HEK293 (cell line): ENCODE data around the gene ALDH9A1.

Experiments used
- CTCF ChIA-PET: fragments of 350-600 bp; formaldehyde crosslinking; extraction: SDS; loops from one replicate; lab custom pipeline; 2021; ENCODE audit warnings: antibody characterized with exemption; lab: Yijun Ruan, JAX
- POLR2A ChIA-PET: fragments of 300-600 bp; formaldehyde crosslinking; extraction: SDS; loops from one replicate; lab custom pipeline; 2020; ENCODE audit warnings: antibody characterized with exemption, inconsistent platforms; lab: Yijun Ruan, JAX
- H3K27ac ChIP-seq: fragments of 200-500 bp; sonication (Bioruptor generic); 2 replicates; pipeline ENCODE4 v1.5.1; 2014; ENCODE audit warnings: low read depth, low read length, control low read depth, inconsistent platforms; ENCODE audit errors: extremely low read depth
- H3K36me3 ChIP-seq, 2 experiments: fragments of 200-500 bp in 1 of 2; sonication (Bioruptor generic) in 1 of 2; 1 replicate in 1 of 2; 2 replicates in 1 of 2; pipeline ENCODE4 v1.5.1; 2014 to 2017; ENCODE audit warnings: inconsistent platforms in 2 of 2, low read length in 2 of 2; ENCODE audit not compliant: control insufficient read depth in 2 of 2, insufficient read depth in 1 of 2
- H3K4me1 ChIP-seq: fragments of 200-500 bp; sonication (Bioruptor generic); 2 replicates; pipeline ENCODE4 v1.5.1; 2014; ENCODE audit warnings: mild to moderate bottlenecking, low read length, inconsistent platforms; ENCODE audit not compliant: control insufficient read depth, insufficient read depth
- H3K4me3 ChIP-seq: 2 replicates; pipeline ENCODE4 v1.5.1; 2011; ENCODE audit warnings: low read depth, mild to moderate bottlenecking, control low read depth, low read length, moderate library complexity
- H3K9me3 ChIP-seq: fragments of 200-500 bp; sonication (Bioruptor generic); 2 replicates; pipeline ENCODE4 v1.5.1; 2014; ENCODE audit warnings: low read depth, low read length, inconsistent platforms; ENCODE audit not compliant: control insufficient read depth, insufficient read depth
- GLIS1 ChIP-seq: fragments of 450-650 bp; formaldehyde crosslinking; IDR thresholded peaks from 2 replicates; pipeline ENCODE4 v1.5.1; 2016; ENCODE audit warnings: missing biosample characterization, missing genetic modification characterization
- HOXC10 ChIP-seq: sonication (generic); formaldehyde crosslinking; IDR thresholded peaks from 2 replicates; pipeline ENCODE4 v1.8.1; 2023; ENCODE audit warnings: mild to moderate bottlenecking, missing genetic modification reagents
- ZBTB20 ChIP-seq: fragments of 450-650 bp; formaldehyde crosslinking; IDR thresholded peaks from 2 replicates; pipeline ENCODE4 v1.5.1; 2016; ENCODE audit warnings: missing biosample characterization, missing genetic modification characterization
- ZEB2 ChIP-seq: fragments of 450-650 bp; formaldehyde crosslinking; IDR thresholded peaks from 2 replicates; pipeline ENCODE4 v1.5.1; 2016; ENCODE audit warnings: missing biosample characterization, missing genetic modification characterization
- ZFP37 ChIP-seq: fragments of 450-650 bp; formaldehyde crosslinking; IDR thresholded peaks from 2 replicates; pipeline ENCODE4 v1.5.1; 2016; ENCODE audit warnings: missing biosample characterization, missing genetic modification characterization
- ZFP69B ChIP-seq: fragments of 450-650 bp; formaldehyde crosslinking; IDR thresholded peaks from 2 replicates; pipeline ENCODE4 v1.5.1; 2016; ENCODE audit warnings: missing biosample characterization, missing genetic modification characterization
- ZNF138 ChIP-seq: fragments of 450-650 bp; formaldehyde crosslinking; IDR thresholded peaks from 2 replicates; pipeline ENCODE4 v1.5.1; 2016; ENCODE audit warnings: missing biosample characterization, missing genetic modification characterization, borderline replicate concordance
- ZNF146 ChIP-seq: fragments of 450-650 bp; formaldehyde crosslinking; IDR thresholded peaks from 2 replicates; pipeline ENCODE4 v1.5.1; 2016; ENCODE audit warnings: missing biosample characterization, missing genetic modification characterization
- ZNF174 ChIP-seq: fragments of 450-650 bp; formaldehyde crosslinking; IDR thresholded peaks from 2 replicates; pipeline ENCODE4 v1.5.0; 2017; ENCODE audit warnings: missing biosample characterization, mild to moderate bottlenecking, missing genetic modification characterization
- ZNF274 ChIP-seq, 2 experiments: fragments of 200-500 bp in 1 of 2; fragments of 450-650 bp in 1 of 2; sonication (Bioruptor generic) in 1 of 2; formaldehyde crosslinking in 1 of 2; IDR thresholded peaks; 2 replicates each; pipeline versions ENCODE4 v1.5.1 to v1.6.1; 2014 to 2016; ENCODE audit warnings: borderline replicate concordance in 1 of 2, inconsistent platforms in 1 of 2, low read length in 1 of 2, missing biosample characterization in 1 of 2, missing genetic modification characterization in 1 of 2
- ZNF514 ChIP-seq: fragments of 450-650 bp; formaldehyde crosslinking; IDR thresholded peaks from 2 replicates; pipeline ENCODE4 v1.5.1; 2016; ENCODE audit warnings: missing biosample characterization, missing genetic modification characterization
- ZNF549 ChIP-seq: fragments of 450-650 bp; IDR thresholded peaks from 2 replicates; pipeline ENCODE4 v1.5.1; 2018; ENCODE audit warnings: missing biosample characterization, missing genetic modification characterization, mild to moderate bottlenecking, inconsistent platforms, moderate library complexity
- ZNF561 ChIP-seq: fragments of 450-650 bp; IDR thresholded peaks from 2 replicates; pipeline ENCODE4 v1.5.1; 2018; ENCODE audit warnings: missing biosample characterization, missing genetic modification characterization, borderline replicate concordance
- ZNF624 ChIP-seq: fragments of 450-650 bp; formaldehyde crosslinking; IDR thresholded peaks from 2 replicates; pipeline ENCODE4 v1.5.1; 2017; ENCODE audit warnings: missing biosample characterization, missing genetic modification characterization
- ZNF701 ChIP-seq: fragments of 450-650 bp; formaldehyde crosslinking; IDR thresholded peaks from 2 replicates; pipeline ENCODE4 v1.5.1; 2016; ENCODE audit warnings: missing biosample characterization, missing genetic modification characterization
- ZNF776 ChIP-seq: fragments of 450-650 bp; formaldehyde crosslinking; IDR thresholded peaks from 2 replicates; pipeline ENCODE4 v1.5.0; 2017; ENCODE audit warnings: missing biosample characterization, missing genetic modification characterization, borderline replicate concordance
- ZNF777 ChIP-seq: fragments of 450-650 bp; formaldehyde crosslinking; IDR thresholded peaks from 2 replicates; pipeline ENCODE4 v1.5.1; 2017; ENCODE audit warnings: missing biosample characterization, missing genetic modification characterization, borderline replicate concordance
- ZSCAN16 ChIP-seq: fragments of 450-650 bp; formaldehyde crosslinking; IDR thresholded peaks from 2 replicates; pipeline ENCODE4 v1.5.1; 2016; ENCODE audit warnings: missing biosample characterization, missing genetic modification characterization
- ZSCAN23 ChIP-seq: fragments of 450-650 bp; formaldehyde crosslinking; IDR thresholded peaks from 2 replicates; pipeline ENCODE4 v1.5.1; 2016; ENCODE audit warnings: missing biosample characterization, missing genetic modification characterization
- ZXDB ChIP-seq: fragments of 450-650 bp; formaldehyde crosslinking; IDR thresholded peaks from 2 replicates; pipeline ENCODE4 v1.5.1; 2016; ENCODE audit warnings: missing biosample characterization, missing genetic modification characterization
- TF ChIP-seq, protein P1 (sequence below): fragments of 450-650 bp; formaldehyde crosslinking; IDR thresholded peaks from 2 replicates; pipeline ENCODE4 v1.5.1; 2016; ENCODE audit warnings: missing biosample characterization, missing genetic modification characterization, low read depth
- TF ChIP-seq, protein P2 (sequence below): fragments of 450-650 bp; formaldehyde crosslinking; IDR thresholded peaks from 2 replicates; pipeline ENCODE4 v1.5.1; 2016; ENCODE audit warnings: missing biosample characterization, missing genetic modification characterization

The ALDH9A1 gene

DNA sequence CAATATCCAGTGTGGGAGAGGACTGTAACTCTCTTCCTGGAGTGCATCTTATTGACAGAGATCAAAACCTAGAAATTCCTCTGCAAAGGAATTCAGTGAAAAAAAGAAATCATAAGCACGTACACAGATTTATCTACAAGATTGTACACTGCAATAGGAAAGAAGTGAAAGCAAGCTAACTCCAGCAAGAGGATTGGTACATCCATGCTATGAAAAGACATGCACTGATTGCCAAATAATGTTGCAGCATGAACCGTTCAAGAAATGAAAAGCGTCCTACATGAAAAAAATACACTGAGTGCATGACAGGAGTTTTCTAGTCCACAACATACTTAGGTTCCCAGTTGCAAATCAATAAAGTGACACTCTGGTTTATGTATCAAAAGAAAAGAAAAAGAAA is 69.2 kb downstream of the ALDH9A1 start (continued):
- TF ChIP-seq, protein P1, sequence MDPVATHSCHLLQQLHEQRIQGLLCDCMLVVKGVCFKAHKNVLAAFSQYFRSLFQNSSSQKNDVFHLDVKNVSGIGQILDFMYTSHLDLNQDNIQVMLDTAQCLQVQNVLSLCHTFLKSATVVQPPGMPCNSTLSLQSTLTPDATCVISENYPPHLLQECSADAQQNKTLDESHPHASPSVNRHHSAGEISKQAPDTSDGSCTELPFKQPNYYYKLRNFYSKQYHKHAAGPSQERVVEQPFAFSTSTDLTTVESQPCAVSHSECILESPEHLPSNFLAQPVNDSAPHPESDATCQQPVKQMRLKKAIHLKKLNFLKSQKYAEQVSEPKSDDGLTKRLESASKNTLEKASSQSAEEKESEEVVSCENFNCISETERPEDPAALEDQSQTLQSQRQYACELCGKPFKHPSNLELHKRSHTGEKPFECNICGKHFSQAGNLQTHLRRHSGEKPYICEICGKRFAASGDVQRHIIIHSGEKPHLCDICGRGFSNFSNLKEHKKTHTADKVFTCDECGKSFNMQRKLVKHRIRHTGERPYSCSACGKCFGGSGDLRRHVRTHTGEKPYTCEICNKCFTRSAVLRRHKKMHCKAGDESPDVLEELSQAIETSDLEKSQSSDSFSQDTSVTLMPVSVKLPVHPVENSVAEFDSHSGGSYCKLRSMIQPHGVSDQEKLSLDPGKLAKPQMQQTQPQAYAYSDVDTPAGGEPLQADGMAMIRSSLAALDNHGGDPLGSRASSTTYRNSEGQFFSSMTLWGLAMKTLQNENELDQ (tag by site-specific recombination) = no peak

- Histone ChIP-seq H3K9me3 (no peaks in the 10 kb centered on the region), H3K4me1 (peaks cover 5% of the 10 kb centered on the region), H3K27ac (no peak overlapping the region), H3K4me3 (no peak overlapping the region)
- ChIA-PET CTCF (no interaction called here), POLR2A (no interaction called here)
- TF ChIP-seq ZFP69B (tag by site-specific recombination) (no peak), ZNF514 (tag by site-specific recombination) (no peak), ZNF549 (tag by site-specific recombination) (no peak), ZEB2 (tag by site-specific recombination) (no peak), ZNF138 (tag by site-specific recombination) (no peak), ZSCAN16 (no peak), ZNF776 (tag by site-specific recombination) (no peak), ZNF701 (no peak), ZNF146 (tag by site-specific recombination) (no peak), ZNF561 (tag by site-specific recombination) (no peak), HOXC10 (CRISPR knock-in tag) (no peak)
- TF ChIP-seq, protein P2, sequence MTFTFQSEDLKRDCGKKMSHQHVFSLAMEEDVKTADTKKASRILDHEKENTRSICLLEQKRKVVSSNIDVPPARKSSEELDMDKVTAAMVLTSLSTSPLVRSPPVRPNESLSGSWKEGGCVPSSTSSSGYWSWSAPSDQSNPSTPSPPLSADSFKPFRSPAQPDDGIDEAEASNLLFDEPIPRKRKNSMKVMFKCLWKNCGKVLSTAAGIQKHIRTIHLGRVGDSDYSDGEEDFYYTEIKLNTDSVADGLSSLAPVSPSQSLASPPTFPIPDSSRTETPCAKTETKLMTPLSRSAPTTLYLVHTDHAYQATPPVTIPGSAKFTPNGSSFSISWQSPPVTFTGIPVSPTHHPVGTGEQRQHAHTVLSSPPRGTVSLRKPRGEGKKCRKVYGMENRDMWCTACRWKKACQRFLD = no peak
- TF ChIP-seq, all 188 proteins: peak for 0
- H3K36me3 ChIP-seq = no peaks in the 10 kb centered on the region
Measured at GRCh38 chr1:165628147-165628822, 70.1 kb downstream of the ALDH9A1 start.

- CTCF ChIA-PET = no interaction called here
- POLR2A ChIA-PET = no interaction called here
- no peak overlapping the region for H3K4me3 ChIP-seq
Measured at GRCh38 chr1:165624441-165624840, 73.9 kb downstream of the ALDH9A1 start.

DNA sequence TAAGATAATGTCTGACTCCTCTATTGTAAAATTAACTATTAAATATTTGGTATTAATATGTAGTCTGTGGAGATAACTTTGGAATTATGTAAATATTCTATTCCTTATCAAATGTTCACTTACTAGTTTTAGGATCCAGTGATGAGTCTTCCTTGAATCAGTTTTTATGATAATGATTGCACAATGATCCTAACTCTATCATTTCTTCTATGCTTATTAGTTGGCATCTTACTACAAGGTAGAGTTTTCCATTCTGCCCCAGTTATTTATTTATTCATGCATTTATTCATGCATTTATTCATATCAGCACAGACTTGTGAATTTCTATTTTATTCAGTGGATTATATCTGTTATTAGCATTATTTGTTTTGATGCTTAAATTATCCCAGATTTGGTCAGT is 74.7 kb downstream of the ALDH9A1 start:
- ChIA-PET POLR2A (no interaction called here), CTCF (interaction anchor here (0.6 to 1.6 kb wide), 2 partner anchors 23 to 333 kb away, joined by 4 read pairs; no protein-coding TSS in a partner anchor)
- no peaks in the 10 kb centered on the region for H3K4me1 ChIP-seq
- H3K4me3 ChIP-seq = no peak overlapping the region
- no peaks in the 10 kb centered on the region for H3K36me3 ChIP-seq
- H3K9me3 ChIP-seq = no peaks in the 10 kb centered on the region
- no peak overlapping the region for H3K27ac ChIP-seq
- TF ChIP-seq ZNF624 = no peak
- no peak for TF ChIP-seq ZSCAN23
- TF ChIP-seq ZBTB20 = no peak
- TF ChIP-seq ZFP37 = no peak
- no peak for TF ChIP-seq ZNF777 (tag by site-specific recombination)
- TF ChIP-seq ZNF274 (IDR thresholded peaks at IDR 0.05; ENCODE audit: low read length) = no peak
- no peak for TF ChIP-seq ZNF274 (tag by site-specific recombination; IDR thresholded peaks at IDR 0.05; ENCODE audit: borderline replicate concordance)
- no peak for TF ChIP-seq ZXDB (tag by site-specific recombination)
- no peak for TF ChIP-seq GLIS1 (tag by site-specific recombination)

More at GRCh38 chr1:165624441-165624840, 73.9 kb downstream of the ALDH9A1 start:
- no peaks in the 10 kb centered on the region for H3K36me3 ChIP-seq
- no peaks in the 10 kb centered on the region for H3K4me1 ChIP-seq
- H3K27ac ChIP-seq = no peak overlapping the region
- H3K9me3 ChIP-seq = no peaks in the 10 kb centered on the region
- TF ChIP-seq ZNF174 (tag by site-specific recombination) = no peak
